NCI-H460 (cell line): ENCODE results near the gene PPEF2. TPM values are rescaled to one million over a fixed set of nuclear protein-coding genes. Genes with fewer than 3 reads are reported as not detected.

Experiments used
- DNase-seq: peaks from one replicate; pipeline ENCODE4 v3.0.0-alpha.2; 2016; ENCODE audit warnings: low read depth; ENCODE audit errors: extremely low read depth
- total RNA-seq: library from RNA; depleted of rRNA; stranded (reverse); fragments of >200 nt; shearing (Covaris generic); gene quantifications from 2 replicates; pipeline ENCODE4 v1.2.3, GENCODE V29; 2014

The PPEF2 gene
- total RNA-seq, 1 experiment from 2014 or later = not detected

DNA sequence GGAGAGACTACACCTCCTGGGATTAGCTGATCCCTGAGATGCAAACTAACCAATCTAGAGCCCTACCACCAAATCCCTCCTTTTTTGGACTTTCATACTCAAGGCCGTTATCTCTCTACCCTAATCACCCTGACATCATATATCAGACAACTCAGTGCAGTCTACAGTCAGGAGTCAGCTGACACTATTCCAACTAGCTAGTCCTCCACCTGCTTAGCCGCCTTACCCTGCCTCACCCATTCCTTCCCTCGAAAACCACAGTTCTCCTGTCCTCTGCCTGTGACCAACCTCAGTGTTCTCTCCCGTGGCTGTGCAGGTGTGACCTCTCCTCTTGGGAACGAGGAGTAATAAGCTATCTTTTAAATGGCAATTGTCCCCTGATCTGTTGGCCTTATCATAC lies 1.8 kb upstream of the PPEF2 start:
- no peak for DNase-seq

DNA sequence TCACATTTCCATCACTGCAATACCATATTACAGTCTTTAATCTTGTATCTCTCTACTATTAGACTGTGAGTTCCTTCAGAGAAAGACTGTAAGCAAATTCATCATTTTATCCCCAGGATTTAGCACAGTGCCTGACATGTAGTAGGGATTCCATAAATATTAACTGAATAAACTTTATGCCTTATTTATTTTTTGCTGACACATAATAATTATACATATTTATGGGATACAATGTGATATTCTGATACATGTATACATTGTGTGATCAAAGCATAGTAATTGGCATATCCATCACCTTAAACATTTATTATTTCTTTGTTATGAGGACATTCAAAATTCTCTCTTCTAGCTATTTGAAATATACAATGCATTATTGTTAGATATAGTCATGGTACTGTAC lies 3.7 kb downstream of the PPEF2 start:
- DNase-seq = no peak

DNA sequence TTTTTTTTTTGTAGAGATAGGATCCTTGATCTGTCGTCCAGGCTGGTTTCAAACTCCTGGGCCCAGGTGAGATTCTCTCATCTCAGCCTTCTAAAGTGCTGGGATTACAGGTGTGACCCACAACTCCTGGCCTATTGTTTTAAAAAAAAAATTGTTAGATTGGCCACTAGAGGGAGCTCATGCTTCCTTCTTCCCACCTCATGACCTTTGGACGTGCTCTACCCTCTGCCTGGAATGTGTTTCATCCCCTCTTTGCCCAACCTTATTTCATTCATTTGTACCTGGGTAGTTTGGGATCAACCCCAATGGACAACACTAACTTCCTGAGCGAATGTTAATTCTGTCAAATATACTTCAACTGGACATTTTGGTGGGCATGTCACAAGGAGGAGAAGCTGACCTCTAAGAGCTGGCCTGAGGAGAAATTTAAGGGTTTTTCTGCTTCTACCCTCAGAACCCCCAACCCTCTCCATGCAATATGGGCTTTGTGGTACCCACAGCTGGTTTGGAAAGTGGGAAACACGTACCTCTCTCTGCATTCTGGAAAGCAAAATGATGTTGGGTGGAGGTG lies 6.4 kb downstream of the PPEF2 start:
- DNase-seq = peak; percentile 24

DNA sequence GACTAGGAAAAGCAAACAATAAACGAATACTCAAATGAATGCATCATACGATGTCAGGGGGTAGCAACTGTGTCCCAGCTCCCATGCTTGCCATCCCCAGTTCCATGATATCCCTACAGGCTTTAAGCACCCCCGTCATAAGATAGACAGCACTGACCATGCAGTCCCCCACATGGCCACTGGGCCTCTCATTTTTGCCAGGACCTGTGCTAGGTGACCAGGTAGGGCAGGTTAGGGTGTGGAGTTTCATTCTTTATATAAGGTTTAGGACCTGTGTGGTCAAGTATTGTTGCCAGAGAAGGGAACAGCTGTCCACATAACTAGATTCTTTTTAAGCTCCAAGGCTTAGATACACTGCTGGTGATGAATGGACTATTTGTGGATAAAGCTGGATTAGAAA lies 9.7 kb downstream of the PPEF2 start:
- DNase-seq = no peak

DNA sequence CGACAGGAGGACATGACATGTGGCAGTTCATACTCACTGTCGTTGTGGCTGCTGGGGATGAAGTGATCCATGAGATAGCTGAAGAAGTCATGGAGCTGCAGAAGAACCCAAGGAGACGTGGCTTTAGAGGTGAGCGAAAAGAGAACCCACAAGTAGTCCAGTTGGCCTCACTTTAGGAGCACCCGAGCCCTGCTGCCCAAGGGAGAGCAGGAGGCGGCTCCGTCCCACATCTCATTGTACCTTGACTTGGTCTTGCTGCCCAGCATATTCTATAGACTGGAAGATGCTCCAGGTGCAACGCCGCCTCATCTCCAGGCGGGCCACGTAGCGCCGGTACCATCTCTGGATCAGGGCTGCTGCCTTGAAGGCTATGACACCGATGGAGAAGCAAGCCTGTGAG lies 10.6 kb downstream of the PPEF2 start:
- no peak for DNase-seq

DNA sequence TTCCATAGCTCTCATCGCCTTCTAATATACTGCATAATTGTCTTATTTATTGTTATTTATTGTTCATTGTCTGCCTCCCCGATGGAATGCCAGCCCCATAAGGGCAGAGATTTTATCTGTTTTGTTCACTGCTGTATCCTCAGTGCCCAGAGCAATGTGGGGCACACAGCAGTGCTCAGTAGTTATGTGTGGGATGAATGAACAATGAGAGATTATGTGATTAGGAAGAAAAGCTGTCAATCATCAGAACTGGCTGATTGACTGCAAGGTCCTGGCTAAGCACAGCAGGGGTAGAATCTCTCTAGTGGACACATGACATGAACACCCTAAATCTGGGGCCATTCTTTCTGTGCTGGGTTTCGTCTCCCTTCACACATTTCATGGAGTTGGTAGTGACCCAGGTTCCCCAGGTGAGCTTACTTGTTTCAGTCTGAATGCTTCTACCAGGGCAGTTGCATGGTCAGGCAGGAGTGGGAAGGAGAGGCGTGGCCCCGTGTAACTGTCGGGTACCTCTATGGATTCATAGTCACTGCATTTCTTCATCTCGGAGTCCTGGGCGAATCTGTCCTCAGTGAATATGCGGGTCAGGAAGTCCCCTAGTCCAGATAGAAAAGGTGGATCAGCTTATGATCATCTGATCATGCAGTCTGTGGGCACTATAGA lies 12.6 kb downstream of the PPEF2 start:
- DNase-seq = no peak

DNA sequence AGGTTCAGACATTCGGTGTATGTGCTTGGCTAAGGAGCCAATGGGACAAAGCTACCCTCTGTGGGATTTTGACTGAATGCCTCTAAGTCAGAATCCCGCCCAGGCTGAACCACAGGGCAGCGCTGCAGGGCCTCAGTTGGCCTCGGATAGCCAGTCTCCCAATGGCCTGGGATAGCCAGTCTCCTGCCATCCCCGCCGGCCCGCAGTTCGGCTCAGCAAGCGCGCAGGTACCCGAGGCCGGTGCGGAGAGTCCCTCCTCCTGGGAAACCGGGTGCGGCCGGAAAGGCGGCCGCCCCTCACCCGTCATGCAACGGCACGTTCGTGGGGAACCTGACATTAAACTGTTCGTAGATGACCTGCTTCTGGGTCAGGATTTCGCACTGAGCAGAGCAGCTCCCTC lies 16.1 kb downstream of the PPEF2 start:
- DNase-seq = no peak

DNA sequence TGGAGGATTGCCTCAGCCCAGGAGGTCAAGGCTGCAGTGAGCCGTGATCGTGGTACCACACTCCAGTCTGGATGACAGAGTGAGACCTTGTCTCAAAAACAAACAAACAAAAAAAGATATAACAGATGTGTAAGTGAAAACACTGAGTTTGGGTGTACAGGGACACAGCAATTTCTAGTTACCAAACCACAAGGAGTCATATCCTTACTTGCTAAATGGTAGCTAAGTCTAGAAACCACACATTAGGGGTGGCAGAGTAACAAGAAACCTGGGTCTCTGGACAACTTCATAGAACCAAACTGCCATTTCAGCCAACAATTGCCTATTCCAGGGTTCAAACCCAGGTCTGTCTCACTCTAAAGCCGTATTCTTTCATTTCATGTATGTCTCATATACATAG lies 20.8 kb downstream of the PPEF2 start:
- no peak for DNase-seq

DNA sequence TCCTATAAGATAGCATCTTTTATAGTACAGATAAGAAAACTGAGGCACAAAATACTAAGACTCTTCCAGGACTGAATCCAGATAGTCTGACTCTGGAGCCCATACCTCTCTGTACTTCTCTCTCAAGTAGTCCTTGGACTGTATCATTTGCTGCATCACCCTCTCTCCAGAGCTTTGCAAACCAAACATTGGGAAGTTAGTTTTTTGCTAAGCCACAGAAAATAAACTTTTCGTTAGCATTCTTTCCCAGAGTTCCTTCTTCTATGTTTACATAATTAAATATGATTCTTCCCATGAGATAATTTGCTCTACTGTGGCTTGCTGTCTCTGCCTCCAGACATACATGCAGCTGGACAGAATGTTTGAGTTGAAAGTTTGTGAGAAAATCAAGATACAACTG lies 22.0 kb downstream of the PPEF2 start:
- DNase-seq = no peak

DNA sequence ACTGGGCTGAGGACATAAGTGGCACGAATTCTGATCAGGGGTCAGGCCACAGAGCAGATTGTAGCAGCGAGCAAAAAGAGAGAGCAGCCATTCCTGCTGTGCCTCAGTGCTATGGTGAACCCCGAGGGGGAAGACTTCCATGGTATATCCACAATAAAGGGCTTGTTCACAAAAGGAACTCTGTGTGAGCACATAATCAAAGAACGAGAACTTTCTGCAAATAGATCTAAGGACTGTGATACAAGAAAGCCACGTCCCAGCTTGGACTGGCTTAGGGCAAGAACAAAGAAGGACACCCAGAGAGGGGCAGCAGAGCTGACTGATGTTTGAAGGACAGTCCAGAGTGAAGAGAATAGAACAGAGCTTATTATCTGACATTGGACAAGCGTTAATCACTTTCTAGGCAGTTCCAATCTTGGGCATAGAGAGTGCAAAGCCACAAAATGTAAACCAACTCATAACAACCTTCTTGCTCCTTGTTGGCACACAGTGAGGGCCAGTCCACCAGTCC lies 24.0 kb downstream of the PPEF2 start:
- DNase-seq = no peak

DNA sequence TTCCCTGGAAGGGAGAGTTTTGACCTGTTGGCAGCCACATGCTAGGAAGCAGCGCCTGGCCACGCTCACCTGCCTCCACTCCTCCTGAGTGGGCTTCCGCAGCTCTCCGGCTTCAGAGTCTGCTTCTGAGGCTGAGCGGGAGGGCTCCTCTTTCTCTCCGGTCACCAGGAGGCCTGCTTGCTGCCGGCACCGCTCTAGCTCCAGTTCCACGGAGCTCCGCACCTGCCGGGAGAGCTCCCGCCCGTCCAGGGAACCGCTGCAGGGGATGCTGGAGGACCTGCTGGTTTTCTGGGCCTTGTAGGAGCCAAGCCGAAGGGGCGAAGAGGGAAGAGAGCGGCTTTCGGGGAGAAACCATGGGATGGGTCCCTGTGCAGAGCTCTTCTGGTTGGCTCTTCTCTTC lies 26.0 kb downstream of the PPEF2 start:
- no peak for DNase-seq

DNA sequence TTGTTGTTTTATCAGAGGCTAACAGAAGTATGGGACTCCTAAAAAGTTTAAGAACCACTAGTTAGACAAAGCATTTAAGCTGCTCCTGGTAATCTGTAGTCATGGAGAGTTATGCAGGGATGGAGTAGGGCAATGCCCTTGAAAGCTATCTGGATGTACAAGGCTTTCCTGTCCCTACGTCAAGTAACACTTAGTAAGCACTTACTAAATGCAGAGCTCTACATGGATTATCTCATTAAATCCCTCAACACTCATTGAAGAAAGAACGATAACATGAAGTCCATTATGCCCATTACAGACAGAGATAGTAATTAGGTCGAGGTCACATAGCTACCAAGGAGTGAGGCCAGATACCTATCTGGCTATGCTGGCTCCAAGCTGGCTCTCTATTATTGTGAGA lies 33.2 kb downstream of the PPEF2 start:
- no peak for DNase-seq

DNA sequence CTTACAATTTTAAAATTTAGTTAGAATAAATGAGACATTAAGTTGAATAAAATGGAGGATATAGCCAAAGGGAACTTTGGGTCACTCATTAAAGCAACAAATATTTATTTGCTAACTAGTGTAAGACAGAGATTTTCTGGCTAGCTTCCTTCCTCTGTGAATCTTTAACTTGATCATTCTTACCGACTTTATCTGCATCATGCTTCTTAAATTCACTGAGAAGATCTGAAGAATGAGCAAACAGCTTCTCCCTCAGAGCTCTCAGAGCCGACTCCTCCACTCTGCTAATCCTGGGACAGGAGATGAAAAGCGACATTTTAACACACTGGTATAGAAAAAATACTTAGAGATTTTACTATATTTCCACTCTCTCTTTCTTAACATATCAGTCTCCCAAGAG lies 35.1 kb downstream of the PPEF2 start:
- no peak for DNase-seq

DNA sequence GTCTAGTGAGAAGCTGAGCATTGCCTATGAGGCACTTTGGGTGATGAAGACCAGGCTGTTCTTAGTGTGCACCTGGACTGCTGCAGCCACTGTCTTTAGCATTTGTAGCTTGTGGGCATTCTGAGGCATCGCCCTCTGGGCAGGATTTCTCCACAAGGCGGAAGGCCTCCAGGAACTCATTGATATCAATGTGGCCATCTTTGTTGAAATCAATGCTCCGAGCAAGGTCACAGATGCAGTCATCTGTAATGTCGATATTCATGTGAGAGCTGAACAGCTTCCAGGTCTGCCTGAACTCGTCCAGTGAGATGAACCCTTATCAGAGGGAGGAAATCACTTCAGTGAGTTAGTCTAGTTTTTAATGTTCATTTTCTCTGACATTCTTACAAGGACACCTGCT lies 41.6 kb downstream of the PPEF2 start:
- no peak for DNase-seq

DNA sequence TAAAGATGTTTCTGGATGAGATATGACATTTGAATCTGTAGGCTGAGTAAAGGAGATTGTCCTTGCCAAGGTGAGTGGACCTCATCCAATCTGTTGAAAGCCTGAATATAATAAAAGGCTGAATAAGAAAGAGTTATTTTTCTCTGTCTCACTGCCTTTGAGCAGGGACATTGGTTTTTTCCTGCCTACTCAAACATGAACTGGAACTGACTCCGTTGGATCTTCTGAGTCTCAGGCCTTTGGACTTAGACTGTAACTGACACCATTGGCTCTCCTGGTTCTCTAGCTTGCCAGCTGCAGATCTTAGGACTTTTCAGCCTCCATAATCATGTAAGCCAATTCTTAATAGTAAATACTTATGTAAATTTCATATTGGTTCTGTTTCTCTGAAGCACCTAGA lies 43.5 kb downstream of the PPEF2 start:
- no peak for DNase-seq

DNA sequence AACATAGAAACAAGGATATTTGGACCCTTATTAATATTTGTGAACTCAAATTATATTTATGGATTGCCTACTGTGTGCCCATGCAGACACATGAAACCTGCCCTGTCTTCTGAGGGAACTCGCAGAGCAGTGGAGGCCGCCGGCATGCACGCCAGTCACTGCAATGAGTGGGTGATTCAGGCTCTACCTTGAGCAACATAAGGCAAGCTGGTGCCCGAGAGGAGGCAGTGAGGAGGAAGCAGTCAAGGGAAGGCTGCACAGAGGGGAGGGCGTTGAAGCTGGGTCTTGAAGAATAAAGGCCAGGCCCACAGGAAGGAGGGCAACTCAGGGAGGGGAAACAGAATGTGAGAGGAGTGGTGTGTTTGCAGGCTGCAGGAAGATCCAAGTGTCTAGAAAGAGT lies 52.8 kb downstream of the PPEF2 start:
- no peak for DNase-seq

DNA sequence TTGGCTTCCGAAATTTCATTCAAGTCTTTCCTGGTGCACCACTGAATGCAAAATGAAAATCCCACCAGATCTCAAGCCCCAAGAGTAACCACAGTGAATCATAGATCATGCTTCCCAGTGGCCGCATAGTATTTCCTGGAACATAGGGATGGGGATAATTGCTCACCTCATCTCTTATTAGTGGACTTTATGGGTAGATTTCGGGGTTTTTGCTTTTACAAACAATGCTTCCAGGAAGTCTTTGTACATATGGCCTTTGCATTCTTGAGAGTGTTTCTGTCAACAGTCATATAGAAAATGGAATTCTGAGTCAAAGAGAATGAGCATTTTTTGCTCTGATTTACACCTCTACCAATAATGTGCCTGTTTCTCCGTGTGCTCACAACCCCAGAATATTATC lies 53.4 kb downstream of the PPEF2 start:
- DNase-seq = no peak

DNA sequence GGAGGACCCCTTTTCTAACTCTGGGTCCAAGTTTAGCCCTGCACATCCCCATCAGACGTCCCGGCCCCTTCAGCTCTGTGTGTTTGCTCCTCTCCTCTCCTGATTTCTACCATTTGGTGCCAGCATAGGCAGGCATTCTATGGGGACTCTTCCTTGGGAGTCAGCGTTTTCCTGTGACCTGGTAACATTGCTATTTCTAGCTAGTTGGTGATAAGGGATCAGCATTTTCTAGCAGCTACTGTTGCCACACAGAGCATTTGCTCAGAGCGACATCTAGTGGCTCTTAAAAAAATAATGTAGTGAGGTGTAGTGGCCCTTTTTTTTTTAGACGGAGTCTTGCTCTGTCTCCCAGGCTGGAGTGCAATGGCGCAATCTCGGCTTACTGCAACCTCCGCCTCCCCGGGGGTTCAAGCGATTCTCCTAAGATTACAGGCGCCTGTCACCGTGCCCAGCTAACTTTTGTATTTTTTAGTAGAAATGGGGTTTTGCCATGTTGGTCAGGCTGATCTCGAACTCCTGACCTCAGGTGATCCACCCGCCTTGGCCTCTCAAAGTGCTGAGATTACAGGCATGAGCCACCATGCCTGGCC lies 54.0 kb downstream of the PPEF2 start:
- peak; percentile 78 for DNase-seq

DNA sequence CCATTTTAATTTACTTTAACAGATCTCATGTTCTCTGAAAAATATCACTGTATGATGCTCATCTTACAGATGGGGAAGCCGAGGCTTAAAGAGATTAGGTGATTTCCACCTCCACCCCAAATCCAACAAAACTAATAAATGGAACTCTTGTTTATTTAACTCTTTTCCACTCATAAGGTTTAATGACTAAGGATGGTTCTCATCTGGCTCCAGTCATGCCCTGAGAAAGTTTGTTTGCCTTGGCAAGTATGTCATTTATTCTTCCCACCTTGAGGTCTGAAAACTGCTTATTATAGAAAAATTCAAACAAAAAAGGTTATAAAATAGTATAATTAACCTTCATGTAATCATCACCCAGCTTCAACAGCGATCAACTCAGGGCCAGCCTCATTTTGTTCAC lies 56.3 kb downstream of the PPEF2 start:
- DNase-seq = no peak

DNA sequence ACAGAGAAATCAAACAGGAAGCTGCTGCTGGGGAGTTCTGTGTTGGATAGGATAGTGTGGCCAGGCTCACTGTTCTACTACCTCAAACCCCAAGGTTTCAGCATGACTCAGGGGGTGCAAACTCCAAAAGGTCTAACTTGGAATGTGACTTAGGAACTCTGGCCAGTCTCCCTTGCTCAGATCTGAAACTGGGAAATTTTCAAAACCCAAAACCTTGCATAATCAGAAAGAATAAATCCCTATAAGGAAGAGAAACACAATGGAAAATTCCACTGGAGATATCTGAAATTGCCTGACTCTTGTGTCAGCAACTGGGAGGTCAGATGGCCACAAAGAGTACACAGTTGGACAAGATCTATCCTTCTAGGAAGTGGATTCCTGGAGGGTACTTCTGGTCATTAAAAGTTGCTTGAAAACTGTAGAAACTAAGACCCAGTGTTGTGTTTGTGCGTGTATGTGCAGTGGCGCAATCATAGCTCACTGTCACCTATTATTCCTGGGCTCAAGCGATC lies 58.0 kb downstream of the PPEF2 start:
- DNase-seq = no peak

DNA sequence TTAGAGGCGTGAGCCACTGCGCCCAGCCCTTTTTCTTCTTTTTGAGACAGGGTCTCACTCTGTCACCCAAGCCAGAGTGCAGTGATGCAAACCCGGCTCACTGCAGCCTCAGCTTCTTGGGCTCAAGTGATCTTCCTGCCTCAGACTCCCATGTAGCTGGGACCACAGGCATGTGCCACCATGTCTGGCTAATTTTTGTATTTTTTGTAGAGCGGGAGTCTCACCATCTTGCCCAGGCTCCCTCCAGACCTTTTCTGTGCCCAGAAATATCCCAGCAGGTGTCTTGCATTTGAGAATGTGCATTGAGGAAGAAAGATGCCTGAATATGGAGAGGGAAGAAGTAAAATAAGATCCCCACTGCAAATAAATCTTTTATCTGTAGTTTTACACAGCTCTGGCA lies 58.7 kb downstream of the PPEF2 start:
- DNase-seq = no peak
